H1 (cell line): ENCODE data around the gene LANCL2. TPM values are rescaled to one million over a fixed set of nuclear protein-coding genes. Genes with fewer than 3 reads are reported as not detected.

Source experiments
- CTCF ChIA-PET: fragments of 300-600 bp; sonication (Branson Sonifier 250); formaldehyde crosslinking; loops from one replicate; lab custom pipeline; 2021; ENCODE audit not compliant: partially characterized antibody; lab: Charles Lee
- POLR2A ChIA-PET: fragments of 300-600 bp; sonication (Branson Sonifier 250); formaldehyde crosslinking; loops from one replicate; lab custom pipeline; 2021; ENCODE audit warnings: inconsistent platforms; ENCODE audit not compliant: partially characterized antibody; lab: Charles Lee
- DNase-seq, 2 experiments: peaks; one replicate each; pipeline versions ENCODE4 v3.0.0 to v3.0.0-alpha.2; 2010 to 2022; ENCODE audit warnings: low spot score in 2 of 2, low read depth in 1 of 2, mixed read lengths in 1 of 2
- FAIRE-seq: peaks from 2 replicates; lab custom pipeline; 2011; peaks lifted over from hg19 to GRCh38; lab: Jason Lieb, UNC
- H2AFZ ChIP-seq: 2 replicates; pipeline ENCODE4 v1.8.1; 2012; ENCODE audit warnings: low read length, inconsistent platforms
- H2AK5ac ChIP-seq: 2 replicates; pipeline ENCODE4 v1.6.1; 2013; ENCODE audit warnings: low read depth, low read length
- H2BK120ac ChIP-seq: replicated peaks from 2 replicates; pipeline ENCODE3; 2013; ENCODE audit warnings: low read depth, low read length, inconsistent platforms
- H2BK12ac ChIP-seq: 2 replicates; pipeline ENCODE4 v1.6.1; 2013; ENCODE audit warnings: low read depth, low read length
- H2BK15ac ChIP-seq: 2 replicates; pipeline ENCODE4 v1.6.1; 2013; ENCODE audit warnings: low read length
- H2BK20ac ChIP-seq: 2 replicates; pipeline ENCODE4 v1.6.1; 2013; ENCODE audit warnings: low read length
- H2BK5ac ChIP-seq: 2 replicates; pipeline ENCODE4 v1.6.1; 2013; ENCODE audit warnings: low read depth, low read length
- H3K14ac ChIP-seq: 2 replicates; pipeline ENCODE4 v1.6.1; 2013; ENCODE audit warnings: inconsistent platforms; ENCODE audit not compliant: insufficient read length
- H3K18ac ChIP-seq: 2 replicates; pipeline ENCODE4 v1.6.1; 2013; ENCODE audit warnings: low read length; ENCODE audit errors: extremely low read depth
- H3K23ac ChIP-seq: 2 replicates; pipeline ENCODE4 v1.6.1; 2013; ENCODE audit warnings: inconsistent platforms; ENCODE audit not compliant: insufficient read length
- H3K23me2 ChIP-seq: 2 replicates; pipeline ENCODE4 v1.6.1; 2013; ENCODE audit warnings: low read depth, low read length
- H3K27ac ChIP-seq: 2 replicates; pipeline ENCODE4 v1.6.1; 2011; ENCODE audit warnings: low read depth, low read length, inconsistent platforms
- H3K27me3 ChIP-seq, 4 experiments: replicated peaks in 1 of 4; 1 replicate in 1 of 4; 2 replicates in 3 of 4; pipeline versions ENCODE4 v1.6.1 to v1.8.1; 2011 to 2013; ENCODE audit warnings: low read length in 3 of 4, mild to moderate bottlenecking in 3 of 4, inconsistent platforms in 2 of 4, mixed read lengths in 2 of 4, moderate library complexity in 1 of 4; ENCODE audit not compliant: control insufficient read depth in 3 of 4, insufficient read depth in 3 of 4; ENCODE audit errors: extremely low read depth in 1 of 4
- H3K36me3 ChIP-seq, 4 experiments: 2 replicates each; pipeline versions ENCODE4 v1.6.1 to v1.8.1; 2011 to 2013; ENCODE audit warnings: mild to moderate bottlenecking in 4 of 4, low read length in 3 of 4, moderate library complexity in 2 of 4, control low read depth in 1 of 4, inconsistent platforms in 1 of 4; ENCODE audit not compliant: insufficient read depth in 4 of 4, control insufficient read depth in 2 of 4
- H3K4ac ChIP-seq: replicated peaks from 2 replicates; pipeline ENCODE3; 2013; ENCODE audit warnings: low read length, low read depth, mixed read lengths, inconsistent platforms; ENCODE audit not compliant: insufficient read length
- H3K4me1 ChIP-seq, 4 experiments: replicated peaks in 1 of 4; 1 replicate in 1 of 4; 2 replicates in 3 of 4; pipeline versions ENCODE4 v1.6.1 to v1.8.1; 2011 to 2013; ENCODE audit warnings: low read length in 3 of 4, inconsistent platforms in 2 of 4, mixed read lengths in 1 of 4; ENCODE audit not compliant: insufficient read depth in 4 of 4, control insufficient read depth in 3 of 4
- H3K4me2 ChIP-seq, 2 experiments: 2 replicates each; pipeline versions ENCODE4 v1.6.1 to v1.8.1; 2011 to 2013; ENCODE audit warnings: low read depth in 2 of 2, low read length in 2 of 2, control low read depth in 1 of 2, inconsistent platforms in 1 of 2, mild to moderate bottlenecking in 1 of 2; ENCODE audit not compliant: insufficient read depth in 1 of 2
- H3K4me3 ChIP-seq, 4 experiments: fragments of 200-600, 300-600 bp in 1 of 4; sonication (generic), shearing (Covaris generic), sonication (Bioruptor Twin) in 1 of 4; 2 replicates each; pipeline versions ENCODE4 v1.5.1 to v1.8.1; 2011 to 2016; ENCODE audit warnings: low read length in 4 of 4, low read depth in 3 of 4, control low read depth in 2 of 4, inconsistent platforms in 2 of 4, mild to moderate bottlenecking in 2 of 4, mixed read lengths in 1 of 4, moderate library complexity in 1 of 4; ENCODE audit not compliant: insufficient read depth in 2 of 4; ENCODE audit errors: extremely low read depth in 1 of 4
- H3K56ac ChIP-seq: replicated peaks from 2 replicates; pipeline ENCODE3; 2013; ENCODE audit warnings: low read depth, mild to moderate bottlenecking, mixed read lengths, low read length, inconsistent platforms; ENCODE audit not compliant: insufficient read length
- H3K79me1 ChIP-seq: 2 replicates; pipeline ENCODE4 v1.6.1; 2013; ENCODE audit warnings: low read depth, low read length, control low read depth
- H3K79me2 ChIP-seq, 2 experiments: 2 replicates each; pipeline versions ENCODE4 v1.6.1 to v1.8.1; 2012 to 2013; ENCODE audit warnings: low read length in 2 of 2, mild to moderate bottlenecking in 2 of 2, inconsistent platforms in 1 of 2; ENCODE audit not compliant: insufficient read depth in 2 of 2, control insufficient read depth in 1 of 2
- H3K9ac ChIP-seq, 4 experiments: replicated peaks in 1 of 4; 1 replicate in 1 of 4; 2 replicates in 3 of 4; pipeline versions ENCODE4 v1.6.1 to v1.8.1; 2011 to 2013; ENCODE audit warnings: low read depth in 3 of 4, low read length in 3 of 4, control low read depth in 2 of 4, mild to moderate bottlenecking in 2 of 4, moderate library complexity in 2 of 4, inconsistent platforms in 1 of 4; ENCODE audit errors: extremely low read depth in 1 of 4
- H3K9me3 ChIP-seq, 2 experiments: 2 replicates each; pipeline versions ENCODE4 v1.6.1 to v1.8.1; 2012 to 2013; ENCODE audit warnings: mild to moderate bottlenecking in 2 of 2, moderate library complexity in 2 of 2, control low read depth in 1 of 2, inconsistent platforms in 1 of 2, low read depth in 1 of 2, low read length in 1 of 2, mixed read lengths in 1 of 2; ENCODE audit not compliant: insufficient read depth in 2 of 2
- H4K20me1 ChIP-seq, 2 experiments: replicated peaks in 1 of 2; 2 replicates each; pipeline versions ENCODE3 to v1.8.1; 2011 to 2013; ENCODE audit warnings: inconsistent platforms in 2 of 2, low read length in 2 of 2, mild to moderate bottlenecking in 1 of 2; ENCODE audit not compliant: insufficient read depth in 2 of 2, control insufficient read depth in 1 of 2
- H4K5ac ChIP-seq: 2 replicates; pipeline ENCODE4 v1.6.1; 2013; ENCODE audit warnings: low read length, low read depth, mixed read lengths, inconsistent platforms; ENCODE audit not compliant: insufficient read length
- H4K8ac ChIP-seq: 2 replicates; pipeline ENCODE4 v1.8.0; 2013; ENCODE audit warnings: mild to moderate bottlenecking, moderate library complexity, low read length, inconsistent platforms; ENCODE audit not compliant: insufficient read depth; ENCODE audit errors: extremely low read depth
- H4K91ac ChIP-seq: replicated peaks from 2 replicates; pipeline ENCODE3; 2013; ENCODE audit warnings: low read length, mixed read lengths, inconsistent platforms; ENCODE audit not compliant: insufficient read length
- CTCF ChIP-seq, 3 experiments: IDR thresholded peaks; 1 replicate in 2 of 3; 2 replicates in 1 of 3; pipeline versions ENCODE4 v1.5.1 to v1.6.1; 2011; ENCODE audit warnings: low read length in 3 of 3, mild to moderate bottlenecking in 3 of 3, inconsistent platforms in 2 of 3, low read depth in 1 of 3, moderate library complexity in 1 of 3; ENCODE audit not compliant: insufficient read depth in 1 of 3; ENCODE audit errors: control extremely low read depth in 1 of 3
- MAX ChIP-seq: IDR thresholded peaks from 2 replicates; pipeline ENCODE4 v1.6.1; 2012; ENCODE audit warnings: inconsistent platforms
- RAD21 ChIP-seq, 2 experiments: IDR thresholded peaks in 1 of 2; conservative IDR thresholded peaks in 1 of 2; 2 replicates each; pipeline ENCODE4 v1.6.1; 2011; ENCODE audit warnings: low read depth in 2 of 2, low read length in 2 of 2, improper control_type of control experiment in 1 of 2, inconsistent platforms in 1 of 2, mild to moderate bottlenecking in 1 of 2, moderate library complexity in 1 of 2
- WGBS, 2 experiments: shearing (Covaris generic) in 1 of 2; methylation state at CpG; one replicate each; pipeline versions ENCODE4 v1.1.6 to v1.1.7; 2013 to 2015; ENCODE audit warnings: low lambda C conversion rate in 2 of 2, mixed read lengths in 2 of 2, inconsistent platforms in 1 of 2, low coverage in 1 of 2, missing lambda C conversion rate in 1 of 2; ENCODE audit not compliant: insufficient replicate concordance in 2 of 2, insufficient coverage in 1 of 2, insufficient read length in 1 of 2; ENCODE audit errors: extremely low coverage in 1 of 2, missing lambda C conversion rate in 1 of 2; 5-methylcytosine and 5-hydroxymethylcytosine counted together
- polyA plus RNA-seq, 7 experiments: library from polyadenylated mRNA; depleted of rRNA in 3 of 7; stranded (reverse) in 5 of 7; unstranded in 2 of 7; fragments of >200 nt in 5 of 7; fragments of 200-250 nt in 2 of 7; gene quantifications; 1 replicate in 5 of 7; 2 replicates in 1 of 7; 4 replicates in 1 of 7; pipeline versions ENCODE4 v1.2.1 to v1.2.3, GENCODE V29; 2011 to 2013; ENCODE audit warnings: missing spikeins in 2 of 7, mixed read lengths in 2 of 7
- total RNA-seq: library from RNA; stranded (reverse); fragmentation: NEBNext Ultra II Directional; extraction: Animal tissue kit (Norgen Biotek cat#: 25700); gene quantifications from 2 replicates; pipeline ENCODE4 v1.2.1, GENCODE V29; 2021

LANCL2 gene
- total and polyA plus RNA-seq, 2 of the 8 experiments (the other 6 are each of a cell fraction or from before 2014, with no cell fraction given), result 9.2 to 9.5 TPM

GRCh38 chr7:55423277-55423711 lies 58.2 kb downstream of the LANCL2 start:
- H2BK12ac ChIP-seq, result no peak overlapping the region
- H2AFZ ChIP-seq, result no peak overlapping the region
- ChIA-PET CTCF (interaction anchor here (0.8 to 2.9 kb wide), 14 partner anchors 8 to 171 kb away, joined by 3 to 23 read pairs (median 4); no protein-coding TSS in a partner anchor), POLR2A (interaction anchor here (2.1 kb wide), 1 partner anchor 58 kb away, joined by 7 read pairs; the partner anchor contains the start of gene LANCL2)
- H3K4me2 ChIP-seq, result no peak overlapping the region
- H2BK5ac ChIP-seq, result no peak overlapping the region
- TF ChIP-seq MAX (no peak), CTCF (IDR thresholded peaks at IDR 0.05; ENCODE audit: control extremely low read depth in 1 of 3, insufficient read depth in 1 of 3, low read depth in 1 of 3, low read length in 3 of 3) (peak; percentile 12 to 42 (median 42); a peak in 3 of 4 replicates), RAD21 (IDR thresholded peaks at IDR 0.05 in 1 of 2, conservative IDR thresholded peaks at IDR 0.05 in 1 of 2; ENCODE audit: low read depth in 2 of 2, low read length in 2 of 2) (peak; percentile 34 to 39; a peak in 2 of 4 replicates)
- 80% methylated on average over 5 of the region's 5 CpGs; no CpG with 5 or more reads in 1 of the 2 experiments for WGBS, 2 experiments
- H3K27me3 ChIP-seq, result no peaks in the 10 kb centered on the region
- H2BK15ac ChIP-seq, result no peak overlapping the region
- peaks cover 0 to 2% (median under 1%) of the 10 kb centered on the region in 4 experiments; a peak in 2 of 7 replicates for H3K4me1 ChIP-seq
- H4K20me1 ChIP-seq, result no peaks in the 10 kb centered on the region
- no peak overlapping the region for H3K56ac ChIP-seq
- no peak overlapping the region for H3K27ac ChIP-seq
- H3K36me3 ChIP-seq, result no peaks in the 10 kb centered on the region; a peak in 1 of 8 replicates
- no peak for FAIRE-seq
- no peaks in the 10 kb centered on the region; a peak in 1 of 4 replicates for H3K9me3 ChIP-seq
- H3K79me1 ChIP-seq, result no peaks in the 10 kb centered on the region
- H2AK5ac ChIP-seq, result no peak overlapping the region
- no peak overlapping the region for H3K4me3 ChIP-seq
- H3K79me2 ChIP-seq, result no peaks in the 10 kb centered on the region
- H3K23me2 ChIP-seq, result no peaks in the 10 kb centered on the region
- H3K4ac ChIP-seq, result no peak overlapping the region
- no peak overlapping the region for H3K18ac ChIP-seq
- no peak overlapping the region for H4K91ac ChIP-seq
- no peak overlapping the region for H4K8ac ChIP-seq
- no peak overlapping the region for H3K14ac ChIP-seq
- no peak overlapping the region for H4K5ac ChIP-seq
- DNase-seq, result no peak
- H3K9ac ChIP-seq, result no peak overlapping the region
- no peak overlapping the region for H3K23ac ChIP-seq
- no peak overlapping the region for H2BK120ac ChIP-seq
- H2BK20ac ChIP-seq, result no peak overlapping the region
